Jurkat, Clone E6-1 (cell line): ENCODE results near the gene SEMA5A.

Source experiments
- DNase-seq: peaks from one replicate; pipeline ENCODE4 v3.0.0-alpha.2; 2011; ENCODE audit warnings: low read depth, low spot score
- H3K4me3 ChIP-seq: 2 replicates; pipeline ENCODE4 v1.5.1; 2011; ENCODE audit warnings: mild to moderate bottlenecking, low read length, control low read depth, moderate library complexity

SEMA5A gene

DNA sequence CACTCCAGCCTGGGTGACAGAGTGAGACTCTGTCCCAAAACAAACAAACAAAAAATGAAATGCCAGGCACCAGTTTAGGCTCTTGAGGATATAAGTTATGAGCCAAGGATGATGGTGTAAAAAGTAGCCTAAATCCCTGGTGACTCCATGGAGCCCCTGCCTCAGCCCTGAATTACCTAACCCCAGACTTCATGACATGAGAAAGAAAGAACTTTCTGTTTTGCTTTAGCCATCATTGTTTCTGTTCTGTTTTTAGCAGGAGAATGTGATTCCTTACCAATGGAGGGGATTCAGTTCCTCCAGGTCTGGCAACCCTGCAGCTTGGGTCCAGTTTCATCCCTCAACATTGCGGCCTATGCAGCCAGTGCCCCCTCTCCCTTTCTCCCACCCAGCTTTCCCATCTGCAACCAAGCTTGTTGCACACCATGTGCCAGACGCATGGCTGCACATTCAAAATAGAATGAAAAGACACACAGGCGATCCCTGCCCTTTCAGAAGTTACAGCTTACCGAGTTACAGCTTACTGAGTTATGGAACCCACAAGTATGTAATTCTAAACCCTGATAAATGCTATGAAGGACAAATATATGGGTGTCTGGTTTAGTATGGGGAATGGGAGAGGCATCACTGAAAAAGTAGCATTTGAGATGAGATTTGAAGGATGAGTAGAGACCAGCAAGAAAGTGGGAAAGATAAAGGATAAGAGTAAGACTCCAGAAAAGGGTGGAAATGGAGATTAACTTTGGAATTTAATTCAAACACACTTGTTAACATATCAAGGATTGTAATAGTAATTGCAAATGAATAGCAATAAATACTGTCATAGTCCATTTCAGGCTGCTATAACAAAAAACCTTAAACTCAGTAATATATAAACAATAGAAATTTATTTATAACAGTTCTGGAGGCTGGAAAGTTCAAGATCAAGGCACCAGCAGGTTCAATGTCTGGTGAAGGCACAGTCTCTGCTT lies 6.0 kb upstream of the SEMA5A start:
- H3K4me3 ChIP-seq, result no peak overlapping the region
- DNase-seq, result no peak

DNA sequence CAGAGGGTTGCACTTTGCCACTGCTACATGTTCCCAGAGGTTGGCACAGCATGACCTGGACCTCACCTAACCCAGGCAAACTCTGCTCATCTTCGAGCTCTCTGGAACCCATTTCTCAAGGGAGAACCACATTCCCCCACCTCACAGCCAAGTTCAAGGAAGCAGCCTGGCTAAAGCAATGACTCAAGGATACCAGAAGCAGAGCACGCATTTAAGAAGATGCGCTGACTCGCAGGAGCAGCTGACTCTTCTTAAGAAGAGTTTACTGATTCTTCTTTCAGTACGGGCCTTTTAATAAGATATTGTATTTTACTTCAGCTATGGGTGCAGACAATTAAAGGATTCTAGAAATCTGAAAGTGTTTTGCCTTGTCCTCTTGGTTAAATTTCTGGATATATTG lies 4.1 kb upstream of the SEMA5A start:
- no peak for DNase-seq
- no peak overlapping the region for H3K4me3 ChIP-seq

DNA sequence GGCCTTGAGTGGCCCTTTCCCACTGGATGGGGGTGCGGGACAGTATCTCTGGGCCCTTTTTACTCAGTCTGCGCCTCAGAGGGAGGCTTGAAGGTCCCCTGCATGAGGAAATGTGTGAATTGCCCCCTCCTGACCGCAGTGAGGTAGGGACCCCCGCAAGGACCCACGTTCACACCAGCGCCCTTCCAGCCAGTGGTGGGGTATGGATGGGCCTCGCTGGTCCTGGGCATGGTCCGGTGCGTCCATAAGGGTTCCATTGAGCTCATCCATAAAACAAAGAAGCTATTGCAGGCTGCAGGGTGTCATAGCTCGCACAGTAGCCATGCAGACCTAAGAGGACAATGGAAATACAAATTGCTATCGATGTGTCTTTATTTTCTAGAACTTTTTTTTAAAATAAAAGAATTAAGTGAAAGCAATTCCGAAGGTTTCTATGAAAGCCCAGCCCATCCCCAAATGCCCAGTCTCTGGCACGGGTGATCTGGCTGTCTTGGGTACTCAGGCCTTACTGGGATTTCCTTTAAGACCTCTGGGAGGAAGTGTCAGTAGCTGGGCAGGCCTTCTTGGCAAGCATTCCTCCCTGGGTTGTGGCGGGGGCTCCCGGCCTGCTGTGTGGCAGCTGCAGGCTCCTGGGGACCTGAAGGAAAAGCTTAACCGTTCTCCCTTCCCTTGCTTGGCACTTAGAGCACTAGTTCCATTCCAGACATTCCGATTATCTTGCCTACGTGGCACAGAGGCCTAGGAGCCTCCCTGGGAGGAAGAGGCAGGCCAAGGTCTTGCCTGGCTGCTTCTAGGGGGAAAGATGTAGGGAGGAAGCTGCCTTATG lies 1.5 kb upstream of the SEMA5A start:
- no peak for DNase-seq
- no peak overlapping the region for H3K4me3 ChIP-seq

DNA sequence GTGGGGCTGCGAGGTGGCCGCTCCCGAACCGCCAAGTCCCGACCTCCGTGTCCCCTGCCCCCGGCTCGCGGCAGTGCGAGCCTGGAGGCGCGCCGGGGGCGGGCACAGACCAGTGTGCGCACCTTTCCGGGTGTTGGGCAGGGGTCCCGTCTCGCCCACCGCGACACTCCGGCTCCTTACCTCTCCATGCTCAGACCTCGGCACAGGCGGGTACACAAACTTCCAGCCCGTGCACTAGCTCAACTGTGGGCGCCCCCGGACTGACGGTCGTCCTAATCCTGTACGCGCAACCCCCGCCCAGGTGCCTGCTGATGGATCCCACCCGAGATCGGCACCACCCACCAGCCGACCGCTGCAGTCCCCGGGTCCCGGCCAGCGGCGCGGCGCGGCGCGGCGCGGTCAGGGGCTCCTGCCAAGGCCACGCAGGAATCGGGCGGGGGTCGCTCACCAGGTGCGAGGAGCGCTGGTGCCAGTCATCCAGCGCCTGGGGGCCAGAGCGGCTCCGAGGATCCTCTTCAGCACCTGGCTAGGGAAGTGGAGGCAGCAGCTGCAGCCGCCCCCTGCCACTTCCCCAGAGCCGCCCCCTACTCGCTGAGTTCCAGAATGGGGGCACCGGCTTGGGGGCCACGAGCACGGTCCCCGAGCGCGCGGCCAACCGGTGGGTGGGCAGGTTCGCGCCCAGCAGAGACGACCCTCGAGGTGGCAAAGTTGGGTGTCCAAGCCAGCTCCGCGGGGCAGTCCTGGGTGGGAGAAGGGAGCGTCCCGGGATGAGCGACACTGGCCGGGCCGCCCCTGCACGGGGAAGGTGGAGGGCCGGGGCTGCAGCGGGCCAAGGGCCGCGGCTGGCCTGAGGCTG lies 511 bp downstream of the SEMA5A start:
- no peak for DNase-seq

DNA sequence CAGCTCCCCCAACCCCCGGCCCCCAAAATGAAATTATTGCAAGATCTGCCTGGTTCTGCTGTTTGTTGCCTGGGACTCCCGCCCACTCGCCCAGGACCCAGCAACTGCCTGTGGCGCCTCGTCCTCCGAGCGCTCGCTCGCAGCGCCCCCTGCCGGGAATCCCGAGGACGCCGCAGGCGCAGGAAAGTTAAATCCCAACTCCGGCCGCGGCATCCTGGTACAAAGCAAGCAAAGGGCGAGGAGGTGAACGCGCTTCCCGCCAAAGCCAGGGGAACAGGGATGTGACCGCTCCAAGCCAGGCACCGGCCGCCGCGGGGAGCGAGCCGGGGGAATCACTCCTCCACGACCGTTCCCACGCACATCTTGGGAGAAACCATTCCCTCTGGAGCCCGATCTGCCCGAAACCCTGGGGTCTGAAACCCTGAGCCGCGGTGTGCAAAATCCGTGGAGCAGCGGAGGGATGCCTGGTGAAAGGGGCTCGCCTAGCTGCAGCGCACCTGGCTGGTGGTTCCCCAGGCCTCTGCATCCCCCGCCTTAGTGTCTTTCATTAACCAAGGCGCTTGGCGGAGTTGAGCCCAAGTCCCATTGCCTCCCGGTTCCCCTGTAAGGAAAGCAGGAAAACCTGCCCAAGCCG lies 1.3 kb downstream of the SEMA5A start:
- H3K4me3 ChIP-seq, result no peak overlapping the region
- DNase-seq, result peak; percentile 6

More for the DNA sequence above, 511 bp downstream of the SEMA5A start:
- peak overlapping the region; percentile 15; the same call in 1 of the 2 replicates for H3K4me3 ChIP-seq

DNA sequence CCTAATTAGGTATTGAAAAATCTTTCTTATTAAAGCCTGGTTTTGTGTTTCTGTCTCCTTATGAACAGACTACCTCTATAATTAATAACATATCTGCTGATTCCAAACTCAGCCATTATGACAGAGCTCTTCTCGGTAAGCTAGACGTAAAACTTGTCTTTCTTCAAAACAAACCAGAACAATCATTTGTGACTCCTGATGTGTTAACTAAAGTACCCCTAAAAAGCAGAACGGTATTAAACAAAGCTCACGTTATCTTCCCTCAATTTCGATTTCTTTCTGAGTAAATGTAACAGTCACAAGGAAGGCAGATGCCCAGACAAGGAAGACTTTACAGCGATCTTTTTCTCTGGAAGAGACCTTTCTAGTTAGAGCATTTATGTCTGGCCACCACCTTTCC lies 1.8 kb downstream of the SEMA5A start:
- no peak for DNase-seq
- H3K4me3 ChIP-seq, result no peak overlapping the region

DNA sequence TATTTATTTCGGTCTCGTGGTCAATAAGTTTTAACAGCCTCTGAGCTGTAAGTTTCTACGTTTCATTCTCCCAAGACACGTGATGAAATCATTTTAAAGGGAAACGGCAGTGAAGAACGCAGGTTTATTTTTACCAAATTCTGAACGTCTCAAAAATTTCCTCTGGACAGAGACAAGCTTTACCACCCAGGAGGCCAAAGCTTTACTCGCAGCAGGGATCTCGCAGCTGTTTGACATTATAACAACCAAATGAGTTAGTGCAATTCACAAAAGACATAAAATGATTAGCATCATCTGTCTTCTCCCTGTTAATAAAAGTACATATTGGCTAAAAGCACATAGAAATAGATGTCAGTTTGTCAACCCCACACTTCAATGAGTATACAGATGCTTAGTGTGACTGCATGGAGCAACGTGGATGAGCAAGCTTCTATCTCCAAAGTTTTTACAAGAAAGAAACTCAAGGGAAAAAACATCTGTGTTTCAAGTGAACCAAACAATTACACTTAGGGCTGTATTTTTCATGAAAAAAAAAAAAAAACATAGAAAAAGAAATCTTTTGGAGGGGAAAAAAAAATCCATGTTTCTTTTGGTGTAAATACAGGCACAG lies 2.5 kb downstream of the SEMA5A start:
- no peak for DNase-seq
- no peak overlapping the region for H3K4me3 ChIP-seq

DNA sequence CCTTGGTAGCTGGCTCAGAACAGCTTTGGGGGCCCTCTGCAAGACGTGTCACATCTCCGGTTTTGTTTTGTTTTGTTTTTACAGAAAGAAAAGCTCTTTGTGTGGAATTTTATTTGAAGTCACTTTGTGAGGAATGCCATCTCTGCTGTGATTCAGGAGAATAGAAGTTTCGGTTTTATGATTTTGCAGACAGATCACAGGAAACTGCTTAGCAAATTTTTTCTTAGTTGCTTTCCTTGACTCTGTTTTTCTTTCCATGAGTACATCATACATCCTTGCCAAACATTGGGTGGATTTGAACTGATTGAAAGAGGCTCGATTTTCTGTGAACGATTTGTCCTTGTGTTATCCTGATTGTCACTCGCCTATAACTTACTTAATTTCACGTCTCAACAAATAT lies 5.1 kb downstream of the SEMA5A start:
- H3K4me3 ChIP-seq, result no peak overlapping the region
- no peak for DNase-seq

DNA sequence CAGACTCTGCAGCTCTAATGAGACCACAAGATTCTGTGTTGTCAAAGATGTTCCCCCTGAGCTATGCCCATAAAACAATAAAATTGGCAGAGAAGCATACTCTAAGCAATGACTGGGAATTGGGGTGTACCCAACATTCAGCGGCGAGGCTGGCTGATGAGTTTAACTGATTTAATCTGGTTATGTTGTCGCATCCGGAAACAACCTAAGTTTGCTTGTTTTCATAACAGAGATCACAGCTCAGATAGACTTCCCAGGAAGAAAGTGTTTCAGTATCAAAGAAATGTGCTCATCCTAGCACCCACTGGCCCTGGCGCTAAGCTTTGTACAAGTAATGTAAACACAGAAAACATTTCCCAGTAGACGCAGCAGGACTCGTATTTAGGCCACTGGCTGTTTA lies 7.4 kb downstream of the SEMA5A start:
- no peak for DNase-seq
- no peak overlapping the region for H3K4me3 ChIP-seq

DNA sequence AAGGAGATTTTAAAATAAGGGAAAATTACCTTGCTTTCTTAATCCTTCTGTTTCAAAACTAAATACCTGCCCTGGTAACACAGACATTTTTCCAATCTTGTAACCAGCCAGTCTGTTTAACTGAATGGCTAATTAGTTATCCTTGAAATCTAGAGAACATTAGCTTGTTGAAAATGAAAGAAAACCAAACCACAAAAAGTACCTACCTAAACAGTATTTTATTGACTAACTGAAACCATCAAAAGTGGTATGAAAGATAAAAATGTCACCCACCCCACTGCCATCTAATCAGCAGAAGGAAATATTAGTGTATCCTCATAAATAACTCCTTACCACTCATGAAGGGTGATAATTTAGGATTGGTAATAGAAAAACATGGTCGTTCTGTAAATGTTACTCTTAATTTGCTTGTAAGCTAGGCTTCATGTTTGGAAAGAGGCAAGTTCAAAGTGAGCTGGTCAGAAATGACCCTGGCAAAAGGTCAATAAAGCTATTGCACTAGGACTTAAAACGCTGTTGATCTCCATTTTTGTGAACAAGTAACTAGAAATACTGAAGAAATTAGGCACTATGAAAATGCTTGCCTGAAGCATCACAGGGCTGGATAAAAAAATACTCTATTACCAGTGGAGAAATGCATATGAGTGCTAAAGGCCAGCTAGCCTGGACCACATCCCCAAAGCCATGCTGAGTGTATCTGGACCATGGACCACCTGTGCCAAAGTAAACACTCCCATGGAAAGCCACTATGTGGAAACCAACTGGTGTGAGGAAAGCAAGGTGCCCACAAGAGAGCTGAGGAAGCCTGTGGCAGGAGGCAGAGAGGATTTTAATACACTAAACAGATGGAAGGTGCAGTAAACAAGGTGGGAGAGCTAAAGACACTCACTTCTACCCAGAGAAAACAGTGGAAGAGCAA lies 8.4 kb downstream of the SEMA5A start:
- no peak overlapping the region for H3K4me3 ChIP-seq
- DNase-seq, result no peak

DNA sequence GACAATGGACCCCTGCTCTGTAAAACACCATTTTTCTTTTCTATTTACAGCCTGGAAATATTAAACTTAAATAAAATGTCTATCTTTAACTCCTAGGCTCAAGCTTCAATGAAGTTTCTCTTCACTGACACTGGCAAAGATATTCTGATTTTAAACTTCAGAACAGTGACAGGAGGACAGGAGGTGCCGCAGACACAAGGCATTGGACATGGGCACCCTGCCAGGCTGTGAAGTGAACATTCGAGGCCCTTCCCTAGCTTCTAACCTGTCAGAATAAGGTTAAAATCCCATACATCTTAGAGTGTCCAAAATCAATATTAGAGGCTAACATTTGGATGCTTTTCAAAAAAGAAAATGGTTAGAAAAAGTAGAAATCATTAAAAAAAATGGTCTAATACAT lies 9.2 kb downstream of the SEMA5A start:
- DNase-seq, result no peak
- H3K4me3 ChIP-seq, result no peak overlapping the region

DNA sequence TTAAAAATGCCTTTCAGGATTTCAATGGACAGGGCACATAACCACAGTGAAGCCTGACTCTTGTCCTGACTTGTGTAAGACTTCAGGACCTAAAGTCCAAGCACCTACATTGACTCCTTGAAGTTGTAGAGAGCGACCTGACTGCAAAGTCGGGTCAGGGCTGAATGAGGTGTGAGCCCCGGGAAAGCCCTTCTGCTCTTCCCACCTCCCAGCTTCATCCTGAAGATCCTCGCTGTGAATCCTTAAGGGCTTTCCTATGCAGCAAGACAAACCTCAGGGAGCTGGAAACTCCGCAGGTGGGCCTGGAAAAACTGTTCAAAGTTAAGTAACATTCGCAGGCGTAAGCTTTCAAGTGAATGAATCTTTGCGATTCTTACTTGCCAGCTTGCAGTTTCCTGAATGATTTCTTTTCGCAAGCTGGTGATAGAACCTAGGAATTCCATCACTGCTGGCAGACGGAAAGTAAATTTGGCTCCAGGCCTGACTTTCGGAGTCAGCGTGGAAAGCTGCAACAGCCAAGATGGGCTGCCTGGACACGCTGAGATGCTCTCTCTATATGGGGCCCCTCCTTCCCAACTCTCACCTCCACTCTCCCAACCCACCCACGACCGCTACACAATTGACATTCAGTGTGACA lies 10.9 kb downstream of the SEMA5A start:
- no peak for DNase-seq
- no peak overlapping the region for H3K4me3 ChIP-seq

DNA sequence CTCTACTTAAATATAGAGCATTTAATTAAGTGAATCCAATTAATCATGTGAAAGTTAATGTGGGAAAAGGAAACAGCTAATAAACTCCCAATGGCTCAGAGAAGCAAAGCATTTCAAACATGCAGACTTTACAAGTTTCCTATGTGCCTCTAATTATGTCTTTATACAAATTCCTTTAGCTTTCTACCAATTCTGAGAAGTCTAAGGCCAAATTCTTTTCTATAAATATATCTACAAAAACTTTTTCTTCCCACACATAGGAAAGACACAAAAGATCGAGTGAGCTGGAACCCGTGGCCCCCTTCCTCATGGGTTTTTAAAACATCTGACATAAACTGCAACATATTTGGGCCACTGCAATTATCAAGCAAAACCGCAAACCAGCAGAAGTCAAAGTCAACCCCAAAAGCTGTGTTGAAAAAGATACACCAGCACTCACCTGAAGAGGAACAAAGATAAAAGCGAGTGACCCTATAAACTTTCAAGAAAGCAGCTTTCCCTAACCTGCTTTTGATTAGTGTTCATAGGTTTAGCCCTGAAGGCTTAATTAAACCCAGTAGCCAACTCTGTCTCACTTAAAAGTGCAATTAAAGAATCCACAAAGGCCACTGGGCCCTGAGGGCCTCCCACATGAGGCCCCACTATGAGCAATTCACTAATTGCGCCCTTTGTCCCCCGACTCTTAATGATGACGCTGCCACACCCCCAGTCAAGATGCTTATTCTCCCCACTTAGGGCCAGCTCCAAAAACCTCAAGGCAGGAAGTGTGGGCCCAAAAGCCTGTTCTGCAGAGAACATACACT lies 12.1 kb downstream of the SEMA5A start:
- H3K4me3 ChIP-seq, result no peak overlapping the region
- no peak for DNase-seq

DNA sequence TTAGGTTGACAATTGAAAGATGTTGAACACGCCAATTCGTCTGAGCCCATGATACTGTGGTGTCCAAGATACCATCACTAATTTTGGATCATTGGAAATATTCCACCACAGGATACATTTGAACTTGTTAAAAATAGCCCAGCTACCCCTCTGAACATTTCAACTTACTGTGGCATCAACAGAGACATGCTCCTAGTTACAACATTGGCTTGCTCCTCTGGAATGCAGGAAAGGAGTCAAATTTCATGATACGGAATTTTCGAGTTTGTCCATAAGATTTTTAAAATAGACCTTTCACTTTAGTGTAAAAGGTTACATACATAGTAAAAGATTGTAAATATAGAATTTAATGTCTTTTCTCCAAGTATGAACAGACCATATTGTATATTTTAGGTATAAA lies 12.8 kb downstream of the SEMA5A start:
- DNase-seq, result no peak
- H3K4me3 ChIP-seq, result no peak overlapping the region

DNA sequence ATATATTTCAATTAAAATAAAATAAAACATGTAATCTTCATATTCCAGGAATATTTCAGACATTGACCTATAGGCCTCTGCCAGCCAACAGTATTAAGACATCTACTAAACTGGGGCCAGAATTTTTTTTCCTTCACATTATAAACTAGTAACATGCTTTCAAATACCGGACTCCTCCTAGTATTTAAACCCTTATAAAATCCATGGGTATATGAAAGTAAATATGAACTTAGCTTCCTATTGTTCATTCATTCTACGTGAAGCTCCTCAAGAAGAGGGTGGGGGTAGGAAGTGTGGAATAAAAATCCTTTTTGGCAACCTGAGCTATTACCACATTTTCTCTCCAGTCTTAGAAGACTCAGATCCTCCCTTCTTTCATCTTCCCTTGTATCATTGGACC lies 16.4 kb downstream of the SEMA5A start:
- no peak for DNase-seq

DNA sequence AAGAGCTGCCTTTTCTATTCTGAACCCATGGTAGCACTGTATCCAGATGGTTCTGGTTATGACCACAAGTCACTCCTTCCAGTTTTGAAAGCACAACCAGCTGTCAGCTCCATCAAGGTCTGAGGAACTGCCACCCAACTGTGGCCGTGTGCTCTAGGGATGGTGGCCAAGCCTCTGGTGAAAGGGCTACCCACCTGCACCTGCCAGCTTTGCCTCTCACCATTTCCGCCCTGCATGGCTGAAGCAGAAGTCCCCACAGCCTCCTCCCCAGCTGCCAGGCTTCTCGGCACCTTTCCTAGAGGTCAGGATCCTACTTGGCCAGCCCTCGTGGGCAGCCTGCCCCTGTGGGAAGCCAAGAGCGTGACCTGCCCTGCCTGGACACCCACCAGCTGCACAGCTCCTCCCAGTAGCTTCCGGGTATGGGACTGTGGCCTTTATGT lies 16.8 kb downstream of the SEMA5A start:
- DNase-seq, result no peak
- no peak overlapping the region for H3K4me3 ChIP-seq

More for the DNA sequence above, 16.4 kb downstream of the SEMA5A start:
- H3K4me3 ChIP-seq, result no peak overlapping the region
